Neural cell (in vitro differentiated cells): Measurements from ENCODE around the gene JPT1. TPM values are rescaled to one million over a fixed set of nuclear protein-coding genes. Genes with fewer than 3 reads are reported as not detected.

Experiments
- H2AFZ ChIP-seq: fragments of 200-600, 300-800 bp; sonication (generic), shearing (Covaris generic); 2 replicates; pipeline ENCODE4 v1.6.0; 2014; ENCODE audit warnings: low read depth, mild to moderate bottlenecking, antibody characterized with exemption, low read length, moderate library complexity
- H3F3A ChIP-seq: fragments of 200-600 bp; shearing (Covaris generic); 2 replicates; pipeline ENCODE4 v1.6.1; 2016; ENCODE audit warnings: mild to moderate bottlenecking, moderate library complexity, mixed read lengths, antibody characterized with exemption, low read length; ENCODE audit not compliant: insufficient read depth, poor library complexity, severe bottlenecking
- H3K27ac ChIP-seq: fragments of 200-600, 300-800 bp; sonication (generic), shearing (Covaris generic); 2 replicates; pipeline ENCODE4 v1.5.1; 2014; ENCODE audit warnings: mild to moderate bottlenecking, low read length, moderate library complexity
- H3K27me3 ChIP-seq: fragments of 300-800, 200-600 bp; sonication (generic), shearing (Covaris generic); 2 replicates; pipeline ENCODE4 v1.6.0; 2014; ENCODE audit warnings: mild to moderate bottlenecking, low read depth, low read length, moderate library complexity; ENCODE audit not compliant: insufficient read depth
- H3K36me3 ChIP-seq: fragments of 300-800, 200-600 bp; sonication (generic), shearing (Covaris generic); 2 replicates; pipeline ENCODE4 v1.5.1; 2014; ENCODE audit warnings: mild to moderate bottlenecking, antibody characterized with exemption, low read length, moderate library complexity; ENCODE audit not compliant: insufficient read depth
- H3K4me2 ChIP-seq: fragments of 300-800, 200-600 bp; sonication (generic), shearing (Covaris generic); 2 replicates; pipeline ENCODE4 v1.6.0; 2014; ENCODE audit warnings: mild to moderate bottlenecking, low read length
- H3K4me3 ChIP-seq: fragments of 300-800, 200-600 bp; sonication (generic), shearing (Covaris generic); 2 replicates; pipeline ENCODE4 v1.5.1; 2014; ENCODE audit warnings: mild to moderate bottlenecking, low read length, moderate library complexity
- H3K79me2 ChIP-seq: fragments of 200-600 bp; shearing (Covaris generic); replicated peaks from 2 replicates; pipeline ENCODE4 v1.6.0; 2014; ENCODE audit warnings: mild to moderate bottlenecking, low read length, moderate library complexity; ENCODE audit not compliant: insufficient read depth
- H3K9ac ChIP-seq: fragments of 300-800, 200-600 bp; sonication (generic), shearing (Covaris generic); 2 replicates; pipeline ENCODE4 v1.6.1; 2016; ENCODE audit warnings: mild to moderate bottlenecking, low read length, mixed read lengths
- H3K9me2 ChIP-seq: fragments of 200-600 bp; shearing (Covaris generic); 2 replicates; pipeline ENCODE4 v1.6.1; 2016; ENCODE audit warnings: mild to moderate bottlenecking, low read length, mixed read lengths; ENCODE audit not compliant: insufficient read depth
- H3K9me3 ChIP-seq: fragments of 200-600, 300-800 bp; sonication (generic), shearing (Covaris generic); 2 replicates; pipeline ENCODE4 v1.6.1; 2016; ENCODE audit warnings: mild to moderate bottlenecking, mixed run types, low read length, moderate library complexity, mixed read lengths
- H4K20me1 ChIP-seq: fragments of 200-600 bp; shearing (Covaris generic); 2 replicates; pipeline ENCODE4 v1.6.1; 2016; ENCODE audit warnings: mild to moderate bottlenecking, mixed run types; ENCODE audit not compliant: insufficient read depth
- CTCF ChIP-seq: fragments of 450-650 bp; IDR thresholded peaks from 2 replicates; pipeline ENCODE4 v1.5.1; 2014; ENCODE audit warnings: antibody characterized with exemption, mild to moderate bottlenecking, moderate library complexity; ENCODE audit not compliant: poor library complexity, severe bottlenecking
- EP300 ChIP-seq: fragments of 450-650 bp; conservative IDR thresholded peaks from 2 replicates; pipeline ENCODE4 v1.6.1; 2014; ENCODE audit warnings: antibody characterized with exemption, mild to moderate bottlenecking, moderate library complexity; ENCODE audit not compliant: poor library complexity, severe bottlenecking
- EZH2 ChIP-seq: fragments of 200-600, 300-800 bp; shearing (Covaris generic), sonication (generic); IDR thresholded peaks from 2 replicates; pipeline ENCODE4 v1.6.1; 2014; ENCODE audit warnings: antibody characterized with exemption, low read length, borderline replicate concordance, mild to moderate bottlenecking; ENCODE audit not compliant: insufficient read depth, poor library complexity, severe bottlenecking
- MXI1 ChIP-seq: fragments of 450-650 bp; conservative IDR thresholded peaks from 2 replicates; pipeline ENCODE4 v1.6.1; 2014; ENCODE audit warnings: antibody characterized with exemption, mild to moderate bottlenecking; ENCODE audit not compliant: poor library complexity, severe bottlenecking
- POLR2AphosphoS5 ChIP-seq: IDR thresholded peaks from 2 replicates; pipeline ENCODE4 v1.6.1; 2012
- RAD21 ChIP-seq: fragments of 450-650 bp; conservative IDR thresholded peaks from 2 replicates; pipeline ENCODE4 v1.6.1; 2014; ENCODE audit warnings: antibody characterized with exemption, mild to moderate bottlenecking, moderate library complexity
- REST ChIP-seq: IDR thresholded peaks from 2 replicates; pipeline ENCODE4 v1.6.1; 2012; ENCODE audit warnings: borderline replicate concordance
- SMC3 ChIP-seq: fragments of 450-650 bp; conservative IDR thresholded peaks from 2 replicates; pipeline ENCODE4 v1.6.1; 2014; ENCODE audit warnings: antibody characterized with exemption, mild to moderate bottlenecking, moderate library complexity; ENCODE audit not compliant: poor library complexity
- TAF1 ChIP-seq: IDR thresholded peaks from 2 replicates; pipeline ENCODE4 v1.6.1; 2012; ENCODE audit warnings: low read depth
- polyA plus RNA-seq: library from polyadenylated mRNA; depleted of rRNA; stranded (reverse); fragments of >200 nt; gene quantifications from 2 replicates; pipeline ENCODE4 v1.2.3, GENCODE V29; 2014

The JPT1 gene
- polyA plus RNA-seq, 1 donor from 2014 or later, result 1,721 TPM

GRCh38 chr17:75114552-75115314, 39.6 kb downstream of the JPT1 start:
- no peaks in the 10 kb centered on the region for H3K36me3 ChIP-seq

More at GRCh38 chr17:75114552-75115314, 39.6 kb downstream of the JPT1 start:
- H3K27ac ChIP-seq, result no peak overlapping the region
- H3K79me2 ChIP-seq, result peaks cover 9% of the 10 kb centered on the region
- no peaks in the 10 kb centered on the region for H4K20me1 ChIP-seq
- TF ChIP-seq RAD21 (no peak), REST (no peak), MXI1 (no peak), CTCF (no peak), TAF1 (no peak), EP300 (no peak), SMC3 (no peak), EZH2 (no peak), POLR2AphosphoS5 (no peak)
- H3K4me2 ChIP-seq, result no peak overlapping the region
- no peak overlapping the region for H3K4me3 ChIP-seq
- no peak overlapping the region for H2AFZ ChIP-seq
- no peaks in the 10 kb centered on the region for H3F3A ChIP-seq
- no peak overlapping the region for H3K9ac ChIP-seq
- no peaks in the 10 kb centered on the region for H3K27me3 ChIP-seq
- no peaks in the 10 kb centered on the region for H3K9me2 ChIP-seq
- H3K9me3 ChIP-seq, result no peaks in the 10 kb centered on the region
